Stimulated activated CD4-positive, alpha-beta T cell treated with anti-CD3 and anti-CD28 coated beads, Interleukin-1b, Interleukin-23, amount 100 ng/mL, for 48 hours (primary cell): ENCODE data around the gene ATF7.
"Not testable (repeated sequence)": the region's sequence is repeated elsewhere in the genome, so short reads cannot be mapped to it uniquely, and the experiment has no call there.

ENCODE experiments used
- DNase-seq: peaks from one replicate; pipeline ENCODE4 v3.0.0-alpha.2; 2020

ATF7 gene

GRCh38 chr12:53626702-53627169 is 554 bp upstream of the ATF7 start:
- DNase-seq = no peak

- no peak for DNase-seq
These were observed 723 bp downstream of the ATF7 start for GRCh38 chr12:53625373-53625945.

- no peak for DNase-seq
These were observed 1.2 kb downstream of the ATF7 start for GRCh38 chr12:53624956-53625355.

- no peak for DNase-seq
These were observed 1.7 kb downstream of the ATF7 start for GRCh38 chr12:53624458-53624857.

GRCh38 chr12:53623548-53624385 is 2.4 kb downstream of the ATF7 start:
- no peak for DNase-seq

- DNase-seq = no peak
These were observed 3.5 kb downstream of the ATF7 start for GRCh38 chr12:53622724-53623123.

- DNase-seq = no peak
These were observed 7.9 kb downstream of the ATF7 start for GRCh38 chr12:53618275-53618674.

- DNase-seq = no peak
These were observed 8.5 kb downstream of the ATF7 start for GRCh38 chr12:53617700-53618099.

GRCh38 chr12:53616950-53617349 is 9.2 kb downstream of the ATF7 start:
- no peak for DNase-seq

GRCh38 chr12:53613821-53614220 is 12.4 kb downstream of the ATF7 start:
- DNase-seq = no peak

- DNase-seq = no peak
These were observed 13.2 kb downstream of the ATF7 start for GRCh38 chr12:53612978-53613377.

- no peak for DNase-seq
These were observed 14.9 kb downstream of the ATF7 start for GRCh38 chr12:53611304-53611703.

- DNase-seq = not testable (repeated sequence)
These were observed 19.5 kb downstream of the ATF7 start for GRCh38 chr12:53606688-53607087.

- no peak for DNase-seq
These were observed 21.6 kb downstream of the ATF7 start for GRCh38 chr12:53604581-53604980.

GRCh38 chr12:53603804-53604203 is 22.4 kb downstream of the ATF7 start:
- DNase-seq = no peak

- DNase-seq = no peak
These were observed 23.0 kb downstream of the ATF7 start for GRCh38 chr12:53603196-53603595.

- no peak for DNase-seq
These were observed 23.9 kb downstream of the ATF7 start for GRCh38 chr12:53602176-53602864.

GRCh38 chr12:53601296-53601847 is 24.8 kb downstream of the ATF7 start:
- DNase-seq = no peak

- no peak for DNase-seq
These were observed 25.5 kb downstream of the ATF7 start for GRCh38 chr12:53600490-53601295.

GRCh38 chr12:53599579-53599978 is 26.6 kb downstream of the ATF7 start:
- DNase-seq = no peak

GRCh38 chr12:53598971-53599370 is 27.2 kb downstream of the ATF7 start:
- DNase-seq = not testable (repeated sequence)

- DNase-seq = no peak
These were observed 29.2 kb downstream of the ATF7 start for GRCh38 chr12:53596920-53597363.
